ENCODE measurements around the gene PPM1D. TPM values are rescaled to one million over a fixed set of nuclear protein-coding genes. Genes with fewer than 3 reads are reported as not detected.

PPM1D gene
- total and polyA plus RNA-seq, 2 of the 13 experiments (the other 11 are each of a cell fraction or from before 2014, with no cell fraction given) = 8.0 to 26.2 TPM

GRCh38 chr17:60695960-60696359 lies 96.0 kb downstream of the PPM1D start:
- no peaks in the 10 kb centered on the region for H4K20me1 ChIP-seq (ENCODE audit: insufficient read depth, low read length)
- ChIA-PET CTCF (ENCODE audit: low intra/inter-chr PET ratio, low total read pairs) (no interaction called here), POLR2A (interaction anchor here (0.6 kb wide), 1 partner anchor 96 kb away, joined by 3 read pairs; the partner anchor contains the start of gene PPM1D)
- no peak overlapping the region for H3K9ac ChIP-seq (ENCODE audit: insufficient read depth, low read depth, low read length)
- no peak overlapping the region for H3K4me3 ChIP-seq (replicated peaks in 1 of 3; ENCODE audit: insufficient read depth in 1 of 3, low read depth in 2 of 3, low read length in 3 of 3)
- BruUV-seq (replicated peaks) = no TSS peak
- H3K4me2 ChIP-seq (ENCODE audit: low read depth, low read length) = no peak overlapping the region
- H3K79me2 ChIP-seq (ENCODE audit: insufficient read depth, low read length) = no peaks in the 10 kb centered on the region
- TF ChIP-seq ZNF432 (CRISPR knock-in tag; IDR thresholded peaks at IDR 0.05; ENCODE audit: borderline replicate concordance) = no peak
- no peak for TF ChIP-seq ZNF563 (CRISPR knock-in tag; IDR thresholded peaks at IDR 0.05)
- TF ChIP-seq MATR3 (CRISPR knock-in tag; IDR thresholded peaks at IDR 0.05) = no peak
- no peak for TF ChIP-seq MYPOP (CRISPR knock-in tag; IDR thresholded peaks at IDR 0.05)
- no peak for TF ChIP-seq HIC2 (CRISPR knock-in tag; IDR thresholded peaks at IDR 0.05; ENCODE audit: low read depth)
- TF ChIP-seq ATF1 (CRISPR knock-in tag; IDR thresholded peaks at IDR 0.05) = no peak
- intact Hi-C loops (cut with micrococcal nuclease; ENCODE audit: unreplicated experiment) = no loop called here
- H3K27me3 ChIP-seq (ENCODE audit: control insufficient read depth in 1 of 2, insufficient read depth in 2 of 2, low read length in 2 of 2) = no peaks in the 10 kb centered on the region
- no peaks in the 10 kb centered on the region for H3K4me1 ChIP-seq (ENCODE audit: insufficient read depth, low read length)
- in situ Hi-C loops (cut with HindIII; ENCODE audit: extremely low pct_ligation_motif_present, low pct_unique_long_range_greater_than_20kb) = no loop called here
- no peak for DNase-seq (ENCODE audit: low spot score)
- no peak for ATAC-seq
- no peak overlapping the region for H2AFZ ChIP-seq (ENCODE audit: low read length)
- no peak overlapping the region for H3K27ac ChIP-seq (ENCODE audit: extremely low read length, insufficient read depth, low read length)
- no peak for FAIRE-seq
- peaks cover 0 to 1% of the 10 kb centered on the region in 2 experiments; a peak in 1 of 5 replicates for H3K36me3 ChIP-seq (replicated peaks in 1 of 2; ENCODE audit: control insufficient read depth in 1 of 2, insufficient read depth in 2 of 2, low read length in 2 of 2)
- no peaks in the 10 kb centered on the region for H3K9me3 ChIP-seq (ENCODE audit: low read length)

GRCh38 chr17:60699090-60699489 lies 99.1 kb downstream of the PPM1D start:
- no peaks in the 10 kb centered on the region for H3K27me3 ChIP-seq (ENCODE audit: control insufficient read depth in 1 of 2, insufficient read depth in 2 of 2, low read length in 2 of 2)
- no TSS peak for BruUV-seq (replicated peaks)
- no peaks in the 10 kb centered on the region for H3K79me2 ChIP-seq (ENCODE audit: insufficient read depth, low read length)
- intact Hi-C loops (cut with micrococcal nuclease; ENCODE audit: unreplicated experiment) = no loop called here
- no peak overlapping the region for H3K4me2 ChIP-seq (ENCODE audit: low read depth, low read length)
- H3K9ac ChIP-seq (ENCODE audit: insufficient read depth, low read depth, low read length) = no peak overlapping the region
- H2AFZ ChIP-seq (ENCODE audit: low read length) = no peak overlapping the region
- DNase-seq (ENCODE audit: low spot score) (no peak), ATAC-seq (no peak), FAIRE-seq (no peak)
- H3K4me3 ChIP-seq (replicated peaks in 1 of 3; ENCODE audit: insufficient read depth in 1 of 3, low read depth in 2 of 3, low read length in 3 of 3) = no peak overlapping the region
- WGBS (ENCODE audit: low lambda C conversion rate) = 93% methylated on average over 3 of the region's 3 CpGs
- peaks cover 0 to 1% of the 10 kb centered on the region in 2 experiments; a peak in 1 of 5 replicates for H3K36me3 ChIP-seq (replicated peaks in 1 of 2; ENCODE audit: control insufficient read depth in 1 of 2, insufficient read depth in 2 of 2, low read length in 2 of 2)
- no peaks in the 10 kb centered on the region for H3K4me1 ChIP-seq (ENCODE audit: insufficient read depth, low read length)
- H4K20me1 ChIP-seq (ENCODE audit: insufficient read depth, low read length) = no peaks in the 10 kb centered on the region
- ChIA-PET CTCF (ENCODE audit: low intra/inter-chr PET ratio, low total read pairs) (no interaction called here), POLR2A (no interaction called here)
- no peak overlapping the region for H3K27ac ChIP-seq (ENCODE audit: extremely low read length, insufficient read depth, low read length)
- in situ Hi-C loops (cut with HindIII; ENCODE audit: extremely low pct_ligation_motif_present, low pct_unique_long_range_greater_than_20kb) = no loop called here
- no peaks in the 10 kb centered on the region for H3K9me3 ChIP-seq (ENCODE audit: low read length)
- no peak for TF ChIP-seq NBN (conservative IDR thresholded peaks at IDR 0.05)
- no peak for TF ChIP-seq GTF2F1 (IDR thresholded peaks at IDR 0.05; ENCODE audit: low read length)
- no peak for TF ChIP-seq AGO2 (optimal IDR thresholded peaks at IDR 0.05; ENCODE audit: low read depth, low read length)
- no peak for TF ChIP-seq NFE2L1 (CRISPR knock-in tag; IDR thresholded peaks at IDR 0.05; ENCODE audit: borderline replicate concordance)
- TF ChIP-seq ZNF839 (CRISPR knock-in tag; IDR thresholded peaks at IDR 0.05; ENCODE audit: borderline replicate concordance) = no peak
- TF ChIP-seq ZNF205 (CRISPR knock-in tag; IDR thresholded peaks at IDR 0.05) = no peak
- no peak for TF ChIP-seq HHEX (CRISPR knock-in tag; IDR thresholded peaks at IDR 0.05)
- TF ChIP-seq ZNF30 (CRISPR knock-in tag; IDR thresholded peaks at IDR 0.05) = no peak
- TF ChIP-seq KAT8 (CRISPR knock-in tag; IDR thresholded peaks at IDR 0.05) = no peak
- no peak for TF ChIP-seq U2AF2 (IDR thresholded peaks at IDR 0.05; ENCODE audit: low read depth, low read length)
- TF ChIP-seq CCAR2 (optimal IDR thresholded peaks at IDR 0.05; ENCODE audit: low read depth, low read length) = no peak
- TF ChIP-seq SIN3A (IDR thresholded peaks at IDR 0.05; ENCODE audit: borderline replicate concordance, low read depth, low read length) = no peak
- TF ChIP-seq NR1H2 (CRISPR knock-in tag; IDR thresholded peaks at IDR 0.05; ENCODE audit: borderline replicate concordance, low read depth) = no peak
- TF ChIP-seq NONO (IDR thresholded peaks at IDR 0.05) = no peak
- no peak for TF ChIP-seq NONO (CRISPR knock-in tag; conservative IDR thresholded peaks at IDR 0.05)

All from HepG2 (cell line).